NT2/D1 (cell line): ENCODE results near the gene DRAM2.

ENCODE experiments used
- SUZ12 ChIP-seq: IDR thresholded peaks from 2 replicates; pipeline ENCODE4 v1.6.1; 2011; ENCODE audit not compliant: insufficient read length, insufficient read depth; ENCODE audit errors: extremely low read depth
- YY1 ChIP-seq: IDR thresholded peaks from 2 replicates; pipeline ENCODE4 v1.6.1; 2011; ENCODE audit not compliant: insufficient read length, insufficient read depth
- ZNF274 ChIP-seq: IDR thresholded peaks from 2 replicates; pipeline ENCODE4 v1.6.1; 2011; ENCODE audit warnings: mild to moderate bottlenecking, low read depth, low read length

DNA sequence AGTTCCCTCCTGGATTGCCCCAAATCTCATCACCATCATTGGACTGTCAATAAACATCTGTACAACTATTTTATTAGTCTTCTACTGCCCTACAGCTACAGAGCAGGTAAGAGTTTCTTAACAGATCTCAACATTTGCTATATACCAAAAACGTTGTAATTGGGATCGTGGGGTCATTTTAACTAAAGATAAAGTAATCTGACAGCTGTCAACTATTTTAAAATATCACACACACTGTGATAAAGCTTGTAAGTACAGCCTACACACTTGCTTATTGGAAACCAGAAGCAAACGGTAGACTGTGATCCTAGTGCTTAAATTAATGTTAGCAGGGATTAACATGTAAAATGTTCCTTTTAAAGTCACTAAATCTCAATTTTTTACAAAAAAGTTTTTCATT, 8.1 kb upstream of the DRAM2 start:
- no peak for TF ChIP-seq ZNF274
- no peak for TF ChIP-seq SUZ12
- no peak for TF ChIP-seq YY1
